Measurements from ENCODE around the gene C2orf72.

GRCh38 chr2:231084565-231084964, 47.2 kb downstream of the C2orf72 start:
- TF ChIP-seq CTCF (conservative IDR thresholded peaks at IDR 0.05; ENCODE audit: low read depth, low read length): no peak
- no peak for TF ChIP-seq USF2 (IDR thresholded peaks at IDR 0.05; ENCODE audit: low read depth, low read length)
- no peak for TF ChIP-seq POLR2A (IDR thresholded peaks at IDR 0.05; ENCODE audit: low read depth, low read length)
- TF ChIP-seq CEBPB (IDR thresholded peaks at IDR 0.05; ENCODE audit: low read depth, low read length): no peak
- no peak for TF ChIP-seq RAD21 (IDR thresholded peaks at IDR 0.05; ENCODE audit: low read length)
- no peak for TF ChIP-seq MXI1 (IDR thresholded peaks at IDR 0.05; ENCODE audit: borderline replicate concordance, low read depth, low read length)

All from IMR-90 (cell line).